GM21381 (cell line): ENCODE measurements around the gene LYVE1.

Source experiments
- ATAC-seq: cut with Tn5 transposase; IDR thresholded peaks from one replicate; pipeline ENCODE4 v1.9.1; 2021; ENCODE audit warnings: mild to moderate bottlenecking, moderate library complexity; ENCODE audit not compliant: unreplicated experiment

LYVE1 gene

GRCh38 chr11:10561043-10561818, 7.2 kb downstream of the LYVE1 start:
- no peak for ATAC-seq

DNA sequence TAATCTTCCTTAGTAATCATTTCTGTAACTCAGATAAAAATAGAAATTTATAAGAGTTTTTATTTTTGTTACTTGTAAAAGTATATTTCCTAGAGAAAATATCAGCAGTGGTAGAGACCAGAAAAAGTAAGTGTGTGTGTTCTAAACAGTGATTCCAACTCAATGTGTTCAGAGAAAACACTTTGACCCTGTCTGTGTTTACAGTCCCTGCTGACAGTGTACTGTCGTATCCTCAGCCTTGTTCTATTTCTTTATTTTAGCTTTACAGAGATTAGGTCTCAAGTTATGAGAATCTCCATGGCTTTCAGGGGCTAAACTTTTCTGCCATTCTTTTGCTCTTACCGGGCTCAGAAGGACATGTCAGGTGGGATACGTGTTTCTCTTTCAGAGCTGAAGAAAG, 10.2 kb downstream of the LYVE1 start:
- no peak for ATAC-seq

GRCh38 chr11:10556590-10556989, 11.9 kb downstream of the LYVE1 start:
- ATAC-seq, result no peak

DNA sequence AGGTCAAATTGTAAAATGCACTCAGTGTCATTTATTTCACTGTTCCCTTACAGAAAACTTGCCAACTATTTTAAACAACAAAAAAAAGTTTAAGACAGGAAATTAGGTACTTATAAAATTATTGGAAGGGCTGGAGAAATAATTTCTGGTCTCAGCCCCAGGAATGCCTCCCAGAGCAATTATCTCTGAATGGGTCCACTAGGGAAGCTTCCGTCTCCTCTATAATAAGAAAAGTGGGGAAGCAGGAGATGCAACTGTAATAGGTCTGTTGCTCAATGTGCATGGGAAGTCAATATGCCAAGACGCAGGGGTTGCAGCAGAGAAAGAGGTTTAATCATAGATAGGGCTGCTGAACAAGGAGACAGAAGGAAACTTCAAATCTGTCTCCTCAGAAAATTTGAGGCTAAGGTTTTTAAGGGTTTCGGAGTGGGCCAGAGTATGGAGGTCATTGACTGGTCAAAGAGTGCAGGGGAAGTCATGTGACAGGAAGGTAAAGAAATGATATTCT, 16.6 kb downstream of the LYVE1 start:
- no peak for ATAC-seq

GRCh38 chr11:10551290-10551592, 17.2 kb downstream of the LYVE1 start:
- ATAC-seq, result no peak

DNA sequence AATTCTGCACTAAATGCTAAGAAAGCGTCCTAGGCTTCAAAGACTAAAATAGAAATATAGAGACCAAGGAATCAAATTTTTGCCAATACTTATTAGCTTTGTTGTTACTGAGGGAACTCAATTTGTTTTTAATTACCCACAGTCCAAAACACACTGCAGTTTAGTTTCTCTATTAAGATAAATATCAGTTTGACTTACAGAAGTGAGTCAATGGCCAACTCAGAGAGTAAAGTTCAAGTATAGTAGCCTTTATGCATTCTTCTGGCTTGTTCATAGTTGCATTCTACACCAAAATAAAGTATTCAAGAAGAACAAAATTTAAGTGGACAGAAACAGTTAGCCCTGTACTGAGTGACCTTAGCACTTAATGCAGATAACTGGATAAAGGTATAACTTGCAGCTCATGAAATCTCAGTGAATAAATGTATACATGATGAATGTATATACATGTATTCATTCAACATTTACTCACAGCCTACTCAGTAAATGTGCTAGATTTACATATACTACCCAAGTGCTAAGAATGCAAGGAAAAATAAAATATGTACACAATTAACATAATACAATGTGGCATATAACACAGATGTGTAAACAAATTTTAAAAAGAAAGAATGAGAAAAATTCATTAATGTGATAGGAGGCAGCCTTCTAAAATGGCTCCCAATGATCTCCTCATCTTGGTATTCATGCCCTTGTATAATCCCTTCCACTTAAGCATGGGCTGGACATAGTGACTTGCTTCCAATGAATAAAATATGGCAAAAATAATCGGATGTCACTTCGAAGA, 17.8 kb downstream of the LYVE1 start:
- no peak for ATAC-seq

- ATAC-seq, result no peak
Measured at GRCh38 chr11:10544491-10545465, 23.7 kb downstream of the LYVE1 start.

- ATAC-seq, result no peak
Measured at GRCh38 chr11:10543782-10544181, 24.7 kb downstream of the LYVE1 start.

DNA sequence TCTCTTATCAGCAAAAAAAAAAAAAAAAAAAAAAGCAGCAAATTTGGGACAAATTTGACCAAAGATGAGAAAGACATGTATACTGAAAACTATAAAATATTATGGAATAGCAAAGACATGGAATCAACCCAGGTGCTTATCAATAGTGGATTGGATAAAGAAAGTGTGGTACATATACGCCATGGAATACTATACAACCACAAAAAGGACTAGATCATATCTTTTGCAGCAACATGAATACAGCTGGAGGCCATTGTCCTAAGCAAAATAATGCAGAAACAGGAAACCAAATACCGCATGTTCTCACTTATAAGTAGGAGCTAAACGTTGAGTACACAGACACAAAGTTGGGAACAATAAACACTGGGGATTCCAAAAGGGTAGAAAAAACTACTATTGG, 25.7 kb downstream of the LYVE1 start:
- ATAC-seq, result no peak

DNA sequence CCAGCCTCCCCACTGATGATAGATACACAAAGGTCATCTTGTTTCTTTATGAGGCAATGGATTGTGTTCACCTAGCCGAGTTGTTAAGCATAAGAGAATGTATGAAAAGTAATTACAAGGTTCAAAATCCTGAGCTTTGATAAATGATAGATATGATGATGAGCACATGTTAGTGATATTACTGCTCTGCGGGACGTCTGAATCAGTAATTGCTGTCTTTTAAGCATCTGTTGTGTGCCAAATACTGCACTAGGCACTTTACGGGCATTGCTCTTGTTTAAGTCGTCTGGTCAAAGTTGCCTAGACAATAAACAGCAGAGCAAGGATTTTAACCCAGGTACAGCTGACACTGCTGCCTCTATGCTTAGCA, 26.9 kb downstream of the LYVE1 start:
- ATAC-seq, result no peak

GRCh38 chr11:10540915-10541560, 27.4 kb downstream of the LYVE1 start, which contains the start of gene RNF141:
TSS of gene RNF141 (minus strand) at chr11:10541187. CDS start at chr11:10534158, 7,029 bp downstream.
- peak; percentile 99 for ATAC-seq

DNA sequence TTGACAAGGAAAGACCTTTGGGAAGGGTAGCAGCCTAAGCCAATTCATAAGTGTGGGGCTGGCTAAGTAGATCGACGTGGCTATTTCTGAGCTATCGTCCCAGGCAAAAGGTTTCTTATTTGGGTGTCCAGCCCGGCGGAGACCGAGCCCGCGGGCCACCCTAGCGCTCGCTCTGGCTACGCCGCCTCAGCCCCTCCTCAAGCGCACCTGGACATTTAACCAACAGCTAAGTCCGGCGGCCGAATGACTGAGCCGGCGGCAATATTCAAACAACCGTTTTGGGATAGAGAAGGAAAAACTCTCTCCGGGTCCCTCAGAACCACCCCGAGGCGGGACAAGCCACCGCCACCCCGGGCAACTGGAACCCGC, 27.9 kb downstream of the LYVE1 start:
- ATAC-seq, result peak; percentile 33

- no peak for ATAC-seq
Measured at GRCh38 chr11:10539339-10539738, 29.1 kb downstream of the LYVE1 start.

DNA sequence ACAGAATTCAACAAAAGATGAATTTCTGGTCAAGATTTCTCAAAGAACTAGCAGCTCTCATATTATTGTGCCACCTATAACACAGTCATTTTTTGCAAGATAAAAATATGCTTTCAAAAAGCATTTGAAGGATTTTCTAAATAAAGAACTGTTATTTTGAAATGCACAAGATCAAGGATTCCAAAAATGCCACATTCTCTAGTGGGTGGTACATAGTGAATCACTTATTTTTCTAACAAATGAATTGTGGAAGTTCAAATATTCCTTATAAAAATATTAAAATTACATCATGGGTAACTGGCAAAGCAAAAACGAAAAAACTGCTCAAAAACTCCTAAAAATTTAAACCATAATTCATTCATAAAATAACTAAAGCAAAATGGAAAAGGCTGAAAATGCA, 29.5 kb downstream of the LYVE1 start:
- ATAC-seq, result no peak

DNA sequence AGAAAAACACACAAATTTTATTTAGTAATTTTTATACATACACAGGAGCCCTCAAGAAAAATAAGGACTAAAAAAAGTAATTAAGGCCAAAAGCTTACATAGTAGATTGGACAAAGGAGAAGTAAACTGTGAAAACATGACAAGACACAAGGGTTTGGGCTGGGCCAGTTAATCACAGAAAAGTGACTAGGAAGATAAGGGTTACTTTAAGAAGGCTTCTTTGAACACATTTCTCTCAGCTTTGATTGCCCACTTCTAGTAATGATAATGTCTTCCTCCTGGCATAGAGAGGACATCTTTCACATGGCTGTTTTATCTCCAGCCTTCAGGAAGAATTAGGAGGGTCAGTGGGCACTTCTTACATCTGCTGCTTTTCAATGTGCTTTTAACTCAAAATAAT, 30.9 kb downstream of the LYVE1 start:
- ATAC-seq, result no peak

GRCh38 chr11:10534316-10534715, 34.1 kb downstream of the LYVE1 start:
- ATAC-seq, result no peak

- no peak for ATAC-seq
Measured at GRCh38 chr11:10533323-10533722, 35.1 kb downstream of the LYVE1 start.

- ATAC-seq, result no peak
Measured at GRCh38 chr11:10532526-10532925, 35.9 kb downstream of the LYVE1 start.

GRCh38 chr11:10529279-10529678, 39.2 kb downstream of the LYVE1 start:
- no peak for ATAC-seq

DNA sequence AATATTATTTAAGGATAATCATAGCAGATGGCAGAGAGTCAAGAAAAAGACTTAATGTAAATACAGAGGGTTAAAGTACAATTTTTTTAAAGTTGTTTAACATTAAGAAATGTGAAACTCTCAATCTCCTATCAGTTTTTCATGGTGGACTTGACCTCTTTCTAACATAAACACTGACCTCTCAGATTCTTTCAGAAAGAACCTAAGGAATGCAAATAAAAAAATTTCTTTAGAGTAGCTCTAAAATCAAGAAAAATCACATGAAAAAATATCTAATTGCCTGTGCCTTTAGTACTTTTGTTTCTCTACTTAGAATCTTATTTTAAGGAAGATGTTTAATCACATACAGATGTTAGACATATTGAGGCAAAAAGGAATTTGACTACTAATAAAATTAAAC, 40.3 kb downstream of the LYVE1 start:
- no peak for ATAC-seq
